Measurements from ENCODE around the gene CLEC11A.

The CLEC11A gene, protein sequence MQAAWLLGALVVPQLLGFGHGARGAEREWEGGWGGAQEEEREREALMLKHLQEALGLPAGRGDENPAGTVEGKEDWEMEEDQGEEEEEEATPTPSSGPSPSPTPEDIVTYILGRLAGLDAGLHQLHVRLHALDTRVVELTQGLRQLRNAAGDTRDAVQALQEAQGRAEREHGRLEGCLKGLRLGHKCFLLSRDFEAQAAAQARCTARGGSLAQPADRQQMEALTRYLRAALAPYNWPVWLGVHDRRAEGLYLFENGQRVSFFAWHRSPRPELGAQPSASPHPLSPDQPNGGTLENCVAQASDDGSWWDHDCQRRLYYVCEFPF

GRCh38 chr19:50723069-50723468 lies at the start of gene CLEC11A:
CLEC11A (plus strand) TSS chr19:50723364; CDS start chr19:50723526, 162 bp downstream.
- no peak for DNase-seq

GRCh38 chr19:50676625-50677197 lies 46.5 kb upstream of the CLEC11A start:
- DNase-seq, result no peak

DNA sequence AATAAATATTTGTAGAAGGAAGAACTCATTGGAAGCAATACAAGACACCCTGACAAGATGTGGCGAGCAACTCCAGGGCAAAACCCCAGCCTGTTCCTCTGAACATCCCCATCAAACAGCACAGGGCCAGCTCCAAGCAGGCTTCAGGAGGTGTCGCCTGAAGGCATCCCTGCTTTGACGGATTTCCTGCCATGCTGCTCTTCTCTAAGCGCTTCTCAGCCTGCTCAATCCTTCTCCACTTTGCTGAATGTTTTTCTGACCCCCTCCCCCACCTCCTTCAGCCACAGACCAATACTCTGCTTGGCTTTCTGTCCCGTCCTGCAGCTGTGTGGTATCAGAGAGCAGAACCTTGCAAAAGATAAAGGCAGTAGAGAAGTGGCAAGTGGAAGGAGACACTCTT lies 45.5 kb upstream of the CLEC11A start:
- DNase-seq, result no peak

DNA sequence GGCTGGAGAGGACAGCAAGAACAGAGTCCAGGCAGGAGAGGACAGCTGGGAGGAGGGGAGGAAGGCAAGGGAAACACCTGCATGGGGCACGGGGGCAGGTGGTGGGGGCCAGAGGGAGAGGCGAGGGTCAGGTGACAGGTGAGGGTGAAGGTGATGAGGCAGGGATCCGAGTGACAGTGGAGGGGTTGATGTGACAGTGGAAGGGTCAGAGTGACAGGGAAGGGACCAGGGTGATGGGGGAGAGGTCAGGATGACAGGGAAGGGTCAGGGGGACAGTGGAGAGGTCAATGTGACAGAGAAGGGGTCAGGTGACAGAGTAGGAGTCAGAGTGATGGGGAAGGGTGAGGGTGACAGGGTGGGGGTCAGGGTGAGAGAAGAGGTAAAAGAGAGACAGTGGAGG lies 44.8 kb upstream of the CLEC11A start:
- no peak for DNase-seq

DNA sequence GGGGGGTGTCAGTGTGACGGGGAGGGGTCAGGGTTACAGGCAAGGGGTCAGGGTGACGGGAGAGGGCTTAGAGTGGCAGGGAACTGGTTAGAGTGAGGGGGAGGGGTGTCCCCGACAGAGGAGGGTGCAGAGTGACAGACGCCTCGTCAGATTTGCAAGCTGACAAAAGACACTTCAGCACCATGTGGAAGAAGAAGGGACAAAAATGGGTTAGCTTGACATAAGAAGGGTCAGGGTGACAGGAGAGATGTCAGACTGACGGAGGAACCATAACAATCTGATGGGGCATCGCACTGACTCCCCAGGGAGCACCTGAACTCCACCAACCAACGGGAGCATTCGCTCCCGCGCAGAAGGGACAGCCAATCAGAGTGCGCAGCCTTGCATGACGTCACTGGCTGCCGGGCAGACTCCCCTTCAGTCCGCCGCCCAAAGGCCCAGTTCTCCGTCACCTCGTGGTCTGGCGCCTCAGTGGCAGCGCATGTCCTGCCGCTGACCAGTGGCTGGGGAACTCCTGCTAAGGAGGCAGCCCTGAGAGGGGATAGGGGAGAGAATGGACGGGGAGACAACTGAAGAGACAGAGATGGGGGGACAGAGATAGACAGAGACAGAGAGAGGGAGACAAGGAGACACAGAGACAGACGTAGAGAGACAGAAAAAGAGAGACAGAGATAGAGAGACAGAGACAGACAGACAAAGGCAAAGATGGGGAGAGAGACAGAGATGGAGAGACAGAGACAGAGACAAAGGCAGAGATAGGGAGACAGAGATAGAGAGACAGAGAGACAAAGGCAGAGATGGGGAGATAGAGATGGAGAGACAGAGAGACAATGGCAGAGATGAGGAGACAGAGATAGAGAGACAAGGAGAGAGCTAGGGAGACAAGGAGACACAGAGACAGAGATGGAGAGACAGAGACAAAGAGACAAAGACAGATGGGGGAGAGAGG lies 43.7 kb upstream of the CLEC11A start:
- DNase-seq, result no peak

DNA sequence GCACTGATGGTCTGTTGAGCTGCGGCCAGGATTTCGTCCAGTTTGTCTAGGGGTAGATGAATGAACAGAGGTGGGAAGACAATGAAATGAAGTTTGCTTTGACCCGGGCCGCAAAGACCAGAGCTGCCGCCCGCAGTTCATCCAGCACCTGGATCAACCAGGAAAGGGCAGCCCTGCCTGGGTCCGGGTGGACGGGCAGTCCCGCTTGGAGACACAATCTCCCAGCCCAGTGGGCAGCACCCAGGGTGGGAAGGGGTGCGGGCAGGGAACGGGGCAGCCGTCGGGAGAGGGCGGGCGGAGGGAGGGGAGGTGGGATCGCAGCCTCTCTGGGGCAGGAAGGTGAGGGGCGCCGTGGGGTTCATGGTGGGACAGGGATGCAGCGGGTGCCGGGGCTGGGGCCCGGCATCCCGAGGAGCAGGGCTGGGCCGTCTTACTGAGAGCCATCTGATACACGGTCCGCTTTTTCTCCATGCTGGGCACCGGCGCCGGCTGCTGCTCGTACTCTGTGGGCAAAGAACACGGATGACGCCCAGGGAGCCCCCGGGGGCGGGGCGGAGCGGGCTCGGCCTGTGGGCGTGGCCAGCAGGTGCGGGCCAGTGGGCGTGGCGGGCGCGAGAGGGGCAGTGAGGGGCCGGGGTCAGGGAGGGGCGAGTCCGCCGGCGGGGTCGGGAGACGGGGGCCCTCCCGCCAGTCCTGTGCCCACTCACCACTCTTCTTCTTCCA lies 36.7 kb upstream of the CLEC11A start:
- DNase-seq, result no peak

DNA sequence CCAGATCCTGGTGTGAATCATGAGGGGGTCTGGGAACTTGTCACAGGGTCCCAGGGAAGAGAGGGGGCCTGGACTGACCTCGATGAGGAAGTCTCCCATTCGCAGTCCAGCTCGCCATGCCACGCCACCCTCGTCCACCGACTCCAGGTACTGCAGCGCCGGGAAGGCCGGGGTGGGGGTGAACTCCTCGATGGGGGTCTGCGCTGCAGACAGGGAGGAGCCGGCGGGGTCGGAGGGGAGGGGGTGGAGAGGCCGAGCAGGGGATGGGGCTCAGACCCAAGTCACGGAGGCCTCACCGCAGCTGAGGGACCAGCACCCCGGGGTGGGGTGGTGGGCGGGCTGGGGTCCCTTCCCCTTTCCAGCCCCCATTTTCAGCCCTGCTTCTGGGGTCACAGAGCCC lies 34.4 kb upstream of the CLEC11A start:
- DNase-seq, result no peak

DNA sequence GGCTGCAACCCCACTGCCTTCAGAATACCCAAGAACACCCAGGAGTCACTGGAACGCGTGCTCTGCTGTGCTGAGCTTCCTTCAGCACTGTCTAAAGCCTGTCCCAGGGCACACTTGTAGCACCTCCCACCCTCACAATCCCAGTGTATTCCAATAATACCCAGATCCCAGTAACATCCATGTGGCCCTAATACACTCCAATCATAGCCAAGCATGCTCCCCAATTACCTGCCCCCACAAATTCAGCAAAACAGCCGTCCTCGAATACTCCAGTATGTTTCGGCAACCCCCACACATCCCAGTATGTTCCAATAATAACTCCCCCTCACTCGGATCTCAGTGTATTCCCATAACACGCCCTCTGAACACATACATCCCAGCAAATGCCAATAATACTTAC lies 32.7 kb upstream of the CLEC11A start:
- DNase-seq, result no peak

DNA sequence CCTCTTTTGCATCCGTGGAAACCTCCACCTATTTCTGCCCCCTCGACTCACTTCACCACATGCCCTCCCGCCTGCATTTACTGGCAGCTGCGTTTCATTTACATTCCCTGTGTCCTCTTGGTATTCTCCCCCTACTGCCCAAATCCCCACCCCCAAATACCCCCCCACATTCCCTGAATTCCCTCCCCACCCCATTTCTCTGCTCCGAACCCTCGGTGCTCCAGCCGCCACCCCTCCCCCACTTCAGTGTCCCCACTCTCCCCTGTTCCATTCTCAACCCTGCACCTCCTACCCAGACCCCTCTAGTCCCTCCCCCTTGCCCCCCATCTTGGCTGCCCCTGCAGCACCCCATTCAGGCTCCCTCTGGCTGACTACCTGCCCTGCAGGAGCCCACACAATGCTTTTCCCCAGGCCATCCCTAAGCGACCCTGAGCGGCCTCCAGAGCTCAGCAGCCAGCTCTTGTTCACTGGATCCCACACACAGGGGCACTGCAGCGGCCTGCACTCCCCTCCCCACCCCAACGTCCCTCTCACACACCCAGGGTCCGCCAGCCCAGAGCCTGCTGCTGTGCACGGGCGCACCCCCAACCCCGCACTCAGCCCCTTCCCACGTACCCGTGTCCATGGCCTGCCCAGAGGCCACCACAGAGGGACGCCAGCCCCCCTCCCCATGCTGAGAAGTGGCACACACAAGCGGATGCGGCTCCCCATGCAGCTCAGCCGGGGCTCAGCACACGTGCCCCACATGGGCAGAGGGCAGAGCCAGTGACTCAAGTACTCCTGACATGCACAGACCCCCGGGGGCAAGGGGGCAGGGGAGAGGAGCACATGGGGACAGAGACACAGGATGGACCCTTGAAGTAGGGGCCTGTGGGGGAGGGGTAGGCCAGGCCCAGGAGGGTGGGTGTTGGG lies 29.8 kb upstream of the CLEC11A start:
- no peak for DNase-seq

GRCh38 chr19:50694815-50695145 lies 28.4 kb upstream of the CLEC11A start:
- DNase-seq, result no peak

- no peak for DNase-seq
These were observed 27.7 kb upstream of the CLEC11A start for GRCh38 chr19:50695251-50696093.

GRCh38 chr19:50696094-50696483 lies 27.1 kb upstream of the CLEC11A start:
- no peak for DNase-seq

DNA sequence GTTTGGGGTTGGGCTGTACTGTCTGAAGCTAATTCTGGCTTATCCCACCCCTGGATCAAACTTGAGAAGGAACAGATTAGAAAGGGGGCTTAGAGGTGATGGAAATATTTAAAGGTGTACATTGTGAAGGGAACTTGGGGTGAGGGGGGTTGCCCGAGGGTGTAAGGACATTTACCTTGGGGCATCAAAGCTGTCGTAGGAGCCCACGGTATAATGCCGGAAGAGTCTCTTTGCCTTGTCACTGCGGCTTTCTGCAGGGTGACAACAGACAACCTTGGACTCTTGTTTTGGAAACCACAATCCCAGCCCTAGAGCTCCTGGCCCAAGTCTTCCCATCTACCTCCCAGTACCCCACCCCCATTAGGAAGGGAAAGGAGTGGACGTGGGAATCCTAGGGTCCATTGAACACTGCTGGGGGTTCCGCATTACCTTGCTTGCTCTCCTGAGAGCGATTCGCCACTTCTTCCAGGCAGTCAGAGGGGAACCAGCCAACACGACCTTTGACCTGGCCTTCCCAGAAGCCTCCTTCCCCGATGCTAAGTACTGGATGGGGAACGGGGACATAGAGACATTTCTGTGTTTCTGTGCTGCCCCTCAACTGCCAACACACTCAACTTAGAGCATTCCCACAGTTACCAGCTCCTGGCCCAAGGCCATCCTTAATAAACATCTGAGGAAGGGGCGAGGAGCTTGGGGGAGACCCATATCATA lies 25.6 kb upstream of the CLEC11A start:
- no peak for DNase-seq

DNA sequence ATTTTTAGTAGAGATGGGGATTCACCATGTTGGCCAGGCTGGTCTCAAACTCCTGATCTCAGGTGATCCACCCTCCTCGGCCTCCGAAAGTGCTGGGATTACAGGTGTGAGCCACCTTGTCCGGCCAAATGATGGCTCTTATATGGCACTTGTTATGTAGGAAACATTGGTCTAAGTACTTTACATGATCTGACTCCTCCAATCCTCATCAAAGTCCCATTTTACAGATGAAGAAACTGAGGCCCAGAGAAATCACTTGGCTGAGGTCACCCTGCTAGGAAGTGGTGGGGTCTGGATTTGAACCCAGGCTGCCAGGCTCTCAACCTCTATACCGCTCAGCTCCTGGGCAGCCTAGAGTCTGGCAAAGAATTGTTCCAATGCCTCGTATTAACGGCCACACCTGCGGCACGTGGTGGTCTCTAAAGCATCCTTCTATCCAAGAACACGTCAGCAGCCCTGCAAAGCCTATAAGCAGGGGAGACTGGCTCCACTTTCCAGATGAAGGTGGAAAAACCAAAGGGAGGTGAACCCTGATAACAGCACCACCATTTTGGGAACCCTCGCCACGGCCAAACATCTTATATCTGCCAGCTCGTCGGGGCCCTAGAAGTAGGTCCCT lies 21.7 kb upstream of the CLEC11A start:
- DNase-seq, result no peak

- DNase-seq, result no peak
These were observed 20.9 kb upstream of the CLEC11A start for GRCh38 chr19:50702158-50702870.

DNA sequence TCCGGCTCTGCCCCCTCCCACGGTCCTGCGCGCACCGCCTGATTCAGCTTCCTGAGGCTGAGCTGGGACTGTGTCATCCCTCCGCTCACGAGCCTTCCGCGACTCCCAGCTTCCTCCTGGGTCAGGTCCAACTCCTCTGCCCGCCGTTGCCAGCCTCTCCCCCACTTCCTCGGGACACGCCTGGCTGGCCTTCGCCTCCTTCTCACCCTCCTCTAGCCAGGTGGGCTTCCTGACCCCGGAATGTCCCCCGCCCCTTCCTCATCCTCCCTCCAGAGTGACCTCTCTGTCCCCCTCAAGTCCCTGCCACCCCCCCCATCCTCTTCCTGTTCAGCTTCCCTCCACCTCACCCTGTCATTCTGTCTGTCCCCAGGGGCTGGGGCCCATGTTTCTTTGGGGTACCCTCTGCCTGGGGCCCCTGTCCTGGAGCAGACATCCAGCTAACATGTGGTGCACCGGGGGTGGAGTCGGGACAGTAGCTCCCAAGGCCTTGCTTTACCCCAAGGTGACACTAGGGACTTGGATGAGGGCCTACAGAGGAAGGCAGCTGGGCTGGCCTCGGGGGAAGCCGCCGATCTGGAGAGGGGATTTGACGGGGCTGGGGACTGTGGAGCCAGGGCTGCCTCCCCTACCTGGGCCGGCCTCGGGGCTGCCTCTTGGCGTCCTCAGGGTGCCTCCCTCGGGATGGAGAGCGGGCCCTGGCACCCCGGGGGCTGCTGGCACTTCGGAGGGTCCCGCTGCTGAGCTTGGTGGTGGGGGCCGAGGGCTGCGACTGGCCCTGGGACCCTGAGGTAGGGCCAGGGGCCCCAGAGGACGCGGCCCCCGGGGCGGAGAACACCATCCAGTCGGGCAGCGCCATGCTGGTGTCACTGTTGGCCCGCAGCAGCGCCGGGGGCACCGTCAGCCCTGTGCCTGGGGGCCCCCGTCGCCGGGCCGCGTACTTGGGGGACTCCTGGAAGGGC lies 20.0 kb upstream of the CLEC11A start:
- no peak for DNase-seq

DNA sequence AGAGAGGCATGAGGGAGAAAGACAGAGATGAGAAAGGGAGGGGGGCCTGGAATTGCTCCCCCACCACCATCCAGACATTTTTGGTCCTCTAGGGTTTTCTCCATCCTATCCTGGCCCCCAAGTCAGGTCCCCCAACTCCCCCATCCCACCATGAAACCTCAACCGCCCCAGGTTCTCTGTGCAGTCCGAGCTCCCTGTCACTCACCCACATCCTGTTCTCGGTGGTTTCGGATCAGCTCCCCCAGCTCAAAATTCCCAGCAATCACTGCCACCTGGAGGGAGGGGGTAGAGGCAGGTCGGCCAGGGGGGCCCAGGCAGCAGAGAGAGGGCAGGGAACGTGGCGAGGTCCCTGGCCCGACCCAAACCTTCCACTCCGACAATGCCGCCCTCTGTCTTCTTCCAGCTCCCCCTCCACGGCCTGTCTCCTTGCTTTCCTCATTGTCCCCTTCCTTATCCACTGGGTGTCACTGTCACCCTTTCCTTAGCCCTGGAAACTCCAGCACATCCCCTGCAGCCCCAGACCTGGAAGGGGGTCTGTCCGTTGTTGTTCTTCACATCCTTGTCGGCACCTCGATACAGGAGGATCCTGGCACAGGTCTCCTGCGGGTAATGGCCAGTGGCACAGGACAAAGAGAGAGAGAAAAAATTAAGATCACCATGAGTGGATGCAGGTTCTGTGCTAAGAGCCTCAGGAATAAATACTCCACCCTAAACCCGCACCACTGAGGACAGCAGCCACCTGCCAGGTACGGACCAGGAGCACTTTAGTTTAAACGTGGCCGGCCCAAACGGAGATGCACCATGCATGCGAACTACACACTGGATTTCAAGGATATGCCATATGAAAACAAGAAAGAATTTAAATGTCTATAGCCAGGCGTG lies 19.0 kb upstream of the CLEC11A start:
- no peak for DNase-seq

Data from NCI-H510A (cell line).